GM19324 (cell line): ENCODE data around the gene FAM3B.
"Not testable (repeated sequence)": the region's sequence is repeated elsewhere in the genome, so short reads cannot be mapped to it uniquely, and the experiment has no call there.

Experiments used
- ATAC-seq: cut with Tn5 transposase; IDR thresholded peaks from one replicate; pipeline ENCODE4 v1.9.1; 2021; ENCODE audit warnings: mild to moderate bottlenecking, moderate library complexity; ENCODE audit not compliant: unreplicated experiment, low FRiP score

The FAM3B gene

DNA sequence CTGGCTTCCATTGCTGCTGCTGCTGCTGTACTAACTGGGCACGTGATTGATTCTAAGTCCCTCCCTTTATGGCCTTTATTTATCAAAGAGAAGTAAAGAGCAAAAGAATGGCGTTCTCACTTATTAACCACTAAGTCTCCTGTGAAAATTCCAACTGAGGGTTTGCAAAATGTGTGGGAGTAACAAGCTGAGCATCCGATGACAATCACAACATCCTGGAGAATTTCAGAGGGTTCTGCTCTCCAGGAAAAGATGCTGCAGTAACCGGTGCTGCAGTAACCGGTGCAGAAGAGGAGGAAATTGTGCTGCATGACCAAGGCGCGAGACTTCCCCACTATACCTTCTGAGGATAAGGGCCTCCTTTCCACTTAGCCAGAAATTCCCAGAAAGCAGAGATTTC is 32.5 kb downstream of the FAM3B start:
- no peak for ATAC-seq

DNA sequence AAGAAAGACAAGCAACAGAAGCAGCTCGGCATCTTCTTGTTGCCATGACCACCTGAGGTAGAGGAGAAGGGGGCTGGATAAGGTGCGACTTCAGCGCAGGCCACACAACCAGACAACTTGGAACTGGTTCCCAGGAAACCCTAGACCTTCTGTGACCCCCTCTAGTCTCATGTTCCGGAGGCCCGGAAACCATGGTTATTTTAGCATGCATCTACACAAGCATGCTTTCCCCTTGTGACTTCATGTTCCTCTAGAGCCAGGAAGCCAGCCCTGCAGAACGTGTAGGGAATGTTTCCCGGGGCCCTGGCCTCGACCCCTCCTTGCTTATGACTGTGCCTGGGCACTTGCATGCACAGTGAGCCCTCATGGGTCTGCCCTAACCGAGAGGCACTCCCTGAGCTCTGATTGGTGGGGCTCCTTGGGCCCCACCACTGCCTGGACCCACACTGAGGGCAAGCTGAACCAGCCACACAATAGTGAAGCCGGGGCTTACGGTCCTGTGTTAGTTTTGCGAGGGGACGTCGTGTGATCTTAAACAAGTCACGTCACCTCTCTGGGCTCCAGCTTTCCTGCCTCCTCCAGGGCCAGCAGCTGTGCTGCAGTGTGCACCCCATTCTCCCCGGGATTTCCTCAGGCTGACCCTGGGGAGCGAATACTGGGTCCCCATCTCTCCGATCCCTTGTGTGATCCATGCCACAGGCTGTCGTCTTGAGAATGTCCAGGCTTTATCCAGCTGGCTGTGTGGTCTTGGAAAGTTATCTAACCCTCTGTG is 33.2 kb downstream of the FAM3B start:
- ATAC-seq = no peak

DNA sequence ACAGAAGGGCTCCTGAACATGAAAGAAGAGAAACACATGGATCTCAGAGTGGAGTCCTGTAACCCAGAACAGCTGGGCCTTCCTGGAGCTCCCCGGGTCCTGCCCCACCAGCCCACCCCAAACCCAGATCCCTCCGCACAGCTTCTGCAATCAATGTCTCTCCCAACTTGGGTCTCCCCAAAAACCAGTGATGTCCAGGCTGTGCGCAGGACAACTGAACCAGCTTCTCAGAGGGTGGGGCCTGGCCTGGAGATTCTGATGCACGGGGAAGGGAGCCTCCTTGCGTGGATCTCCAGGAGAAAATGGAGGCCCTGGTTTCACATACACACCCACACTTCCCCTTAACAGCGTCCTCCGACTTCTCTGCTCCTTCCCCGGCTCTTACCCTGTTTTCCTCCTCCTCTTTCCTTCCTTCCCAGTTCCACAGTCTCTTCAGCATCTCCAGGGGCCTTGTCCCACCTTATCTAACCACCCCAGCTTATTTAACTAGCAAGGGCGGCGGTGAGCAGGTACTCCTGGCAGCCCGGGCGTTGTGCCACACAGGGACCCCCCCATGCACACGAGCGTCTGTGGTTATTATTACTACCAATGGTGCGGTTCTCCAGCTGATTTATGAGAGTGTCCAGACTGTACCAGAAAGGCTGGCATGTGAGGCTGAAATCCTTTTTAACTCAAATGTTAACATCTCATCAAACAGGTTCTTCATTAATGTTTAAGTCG is 34.0 kb downstream of the FAM3B start:
- ATAC-seq = no peak

GRCh38 chr21:41357546-41357945 is 40.9 kb downstream of the FAM3B start:
- ATAC-seq = no peak

- ATAC-seq = no peak
Observed at GRCh38 chr21:41358193-41359166, 41.9 kb downstream of the FAM3B start.

GRCh38 chr21:41359286-41359685 is 42.7 kb downstream of the FAM3B start:
- ATAC-seq = no peak

- ATAC-seq = not testable (repeated sequence)
Observed at GRCh38 chr21:41359754-41360071, 43.1 kb downstream of the FAM3B start.

DNA sequence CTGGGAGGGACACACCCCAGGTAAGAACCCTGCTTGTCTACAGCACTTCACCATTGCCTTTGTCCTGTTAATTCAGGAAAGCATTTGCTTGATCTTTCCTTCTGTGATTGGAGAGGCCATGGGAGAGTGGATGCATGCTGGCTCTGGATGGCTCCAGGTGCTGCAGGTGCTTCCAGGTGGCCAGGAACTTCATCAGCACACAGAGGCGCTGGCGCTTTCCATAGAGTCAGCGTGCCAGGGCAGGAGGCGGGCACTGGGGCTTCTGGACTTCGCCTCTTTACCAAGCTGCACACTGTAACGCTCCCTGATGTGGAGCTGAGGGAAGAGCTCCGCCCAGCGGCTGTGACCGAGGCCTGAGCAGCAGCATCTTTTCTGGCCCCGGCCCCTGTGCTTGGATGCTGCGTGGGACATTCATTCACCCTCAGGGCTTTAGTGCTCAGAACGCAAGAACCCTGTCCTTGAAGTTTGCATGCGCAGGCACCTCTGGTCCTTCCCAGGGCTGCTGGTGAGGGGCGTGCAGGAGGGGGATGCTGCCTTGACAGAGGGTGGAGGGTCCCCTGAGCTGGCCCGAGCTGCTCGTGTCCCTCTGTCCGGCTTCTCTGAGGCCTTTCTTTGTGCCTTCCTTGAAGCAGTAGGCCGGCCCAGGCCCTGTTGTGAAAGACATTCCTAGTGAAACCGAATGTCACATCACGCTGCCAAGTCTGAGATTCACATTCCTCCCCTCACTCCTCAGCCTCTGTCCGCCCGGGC is 43.6 kb downstream of the FAM3B start:
- no peak for ATAC-seq

GRCh38 chr21:41361053-41361785 is 44.6 kb downstream of the FAM3B start:
- peak; percentile 19 for ATAC-seq

GRCh38 chr21:41361786-41362604 is 45.4 kb downstream of the FAM3B start, which contains the start of gene MX2:
Gene MX2 (plus strand): TSS chr21:41362027. CDS start chr21:41376907, 14,880 bp downstream.
- peak; percentile 57 for ATAC-seq

- no peak for ATAC-seq
Observed at GRCh38 chr21:41362605-41363369, 46.2 kb downstream of the FAM3B start.

- no peak for ATAC-seq
Observed at GRCh38 chr21:41363370-41364270, 47.0 kb downstream of the FAM3B start.

DNA sequence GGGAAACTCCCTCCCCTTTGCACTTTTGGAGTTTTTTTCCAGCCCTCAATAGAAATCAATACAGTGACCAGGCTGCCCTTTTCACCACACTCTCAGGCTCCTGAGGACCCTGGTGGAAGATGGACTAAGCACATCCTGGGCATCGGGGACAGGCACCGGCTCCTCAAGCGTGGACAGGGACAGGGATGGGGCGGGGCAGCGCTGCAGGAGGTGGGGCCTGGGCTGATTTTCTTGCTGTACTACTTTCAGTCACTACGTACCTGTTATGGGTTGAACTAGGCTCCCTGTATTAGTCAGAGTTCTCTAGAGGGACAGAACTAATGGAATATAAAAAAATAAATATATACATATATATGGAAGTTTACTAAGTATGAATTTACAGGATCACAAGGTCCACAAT is 47.7 kb downstream of the FAM3B start:
- ATAC-seq = no peak

DNA sequence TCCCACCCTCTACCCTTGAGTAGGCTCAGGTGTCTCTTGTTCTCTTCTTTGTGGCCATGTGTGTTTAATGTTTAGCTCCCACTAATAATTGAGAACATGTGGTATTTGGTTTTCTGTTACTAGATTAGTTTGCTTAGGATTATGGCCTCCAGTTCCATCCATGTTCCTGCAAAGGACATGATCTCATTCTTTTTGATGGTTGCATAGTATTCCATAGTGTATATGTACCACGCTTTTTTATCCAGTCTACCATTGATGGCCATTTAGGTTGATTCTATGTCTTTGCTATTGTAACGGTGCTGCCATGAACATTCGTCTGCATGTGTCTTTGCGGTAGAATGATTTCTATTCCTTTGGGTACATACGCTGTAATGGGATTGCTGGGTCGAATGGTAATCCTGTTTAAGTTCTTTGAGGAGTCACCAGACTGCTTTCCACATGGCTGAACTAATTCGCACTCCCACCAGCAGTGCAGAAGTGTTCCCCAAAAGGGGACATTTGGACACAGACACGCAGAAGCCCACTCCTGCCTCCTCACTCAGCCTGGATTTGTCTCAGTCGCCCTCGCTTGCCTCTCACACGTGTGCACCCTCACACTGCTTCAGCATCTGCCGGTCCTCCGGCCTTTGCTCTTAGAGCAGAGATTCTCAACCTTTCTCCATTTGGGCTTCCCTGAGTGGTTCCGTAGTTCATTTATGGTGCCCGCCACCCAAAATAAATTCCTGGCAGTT is 48.9 kb downstream of the FAM3B start:
- no peak for ATAC-seq

DNA sequence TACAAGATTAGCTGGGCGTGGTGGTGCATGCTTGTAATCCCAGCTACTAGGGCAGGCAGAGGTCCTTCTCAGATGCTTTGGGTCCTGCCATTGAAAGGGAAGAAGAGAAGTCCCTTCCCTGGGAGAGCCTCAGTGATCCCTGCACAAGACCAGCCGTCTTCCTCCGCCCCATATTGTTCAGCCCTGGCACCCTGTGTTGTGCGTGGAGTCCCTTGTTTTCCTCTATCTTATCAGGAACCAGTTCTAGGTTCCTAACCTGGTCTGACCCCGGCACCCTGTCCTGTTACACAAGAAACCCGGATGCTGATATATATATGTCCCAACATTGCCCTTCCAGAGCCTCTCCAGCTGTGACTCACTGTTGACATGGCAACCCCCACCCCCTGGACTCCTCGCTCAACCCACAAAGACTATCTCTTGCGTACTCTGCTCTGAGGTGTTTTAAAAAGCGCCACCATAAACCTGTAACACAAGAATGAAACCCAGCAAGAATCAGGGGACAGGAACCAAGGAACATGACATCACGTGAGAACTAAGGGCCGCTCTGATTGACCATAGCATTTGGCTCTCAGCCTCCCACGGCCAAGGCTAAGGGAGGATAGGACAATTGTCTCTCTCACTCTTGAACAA is 50.0 kb downstream of the FAM3B start:
- no peak for ATAC-seq
